ENCODE measurements around the gene PALMD. TPM values are rescaled to one million over a fixed set of nuclear protein-coding genes. Genes with fewer than 3 reads are reported as not detected.

The PALMD gene
- polyA plus RNA-seq (ENCODE audit: low read depth in 6 of 6), result not detected

- Mint-ChIP-seq H3K9me3 (peaks cover 0 to 2% (median 0%) of the 10 kb centered on the region in 7 donors), H3K27ac (peak within 1 kb of the TSS in 1 of 6 donors; percentile 25), H3K4me3 (no peak within 1 kb of the TSS), H3K27me3 (peaks cover 12 to 18% (median 14%) of the 10 kb centered on the region in 3 donors), H3K36me3 (no peaks in the 10 kb centered on the region), H3K4me1 (peaks cover 0 to 4% (median 0%) of the 10 kb centered on the region in 3 donors)
- ATAC-seq (ENCODE audit: low read depth in 2 of 2) (no peak), DNase-seq (no peak)
Observed at GRCh38 chr1:99645699-99646531, at the start of gene PALMD. Gene PALMD, plus strand, starts transcription at chr1:99646113. Its CDS starts 205 bp downstream, at chr1:99646318.

- Mint-ChIP-seq H3K4me1 (no peaks in the 10 kb centered on the region), H3K27ac (no peak overlapping the region), H3K9me3 (peaks cover 0 to 5% (median 2%) of the 10 kb centered on the region in 7 donors), H3K4me3 (no peak overlapping the region), H3K27me3 (peaks cover 0 to 5% (median 0%) of the 10 kb centered on the region in 3 donors), H3K36me3 (no peaks in the 10 kb centered on the region)
- ATAC-seq (ENCODE audit: low read depth in 2 of 2) (no peak), DNase-seq (no peak)
Observed at GRCh38 chr1:99598738-99599411, 47.0 kb upstream of the PALMD start.

GRCh38 chr1:99599678-99600175 lies 46.2 kb upstream of the PALMD start:
- Mint-ChIP-seq H3K27ac (no peak overlapping the region), H3K4me3 (no peak overlapping the region), H3K27me3 (peaks cover 0 to 5% (median 0%) of the 10 kb centered on the region in 3 donors), H3K36me3 (no peaks in the 10 kb centered on the region), H3K9me3 (peaks cover 0 to 5% (median 2%) of the 10 kb centered on the region in 7 donors), H3K4me1 (no peaks in the 10 kb centered on the region)
- ATAC-seq (ENCODE audit: low read depth in 2 of 2) (no peak), DNase-seq (no peak)

GRCh38 chr1:99600782-99601181 lies 45.1 kb upstream of the PALMD start:
- ATAC-seq (ENCODE audit: low read depth in 2 of 2) (no peak), DNase-seq (no peak)
- Mint-ChIP-seq H3K9me3 (peaks cover 0 to 5% (median 2%) of the 10 kb centered on the region in 7 donors), H3K27me3 (peaks cover 0 to 5% (median 0%) of the 10 kb centered on the region in 3 donors), H3K36me3 (no peaks in the 10 kb centered on the region), H3K4me1 (no peaks in the 10 kb centered on the region), H3K4me3 (no peak overlapping the region), H3K27ac (no peak overlapping the region)

- Mint-ChIP-seq H3K36me3 (no peaks in the 10 kb centered on the region), H3K4me3 (no peak overlapping the region), H3K27me3 (peaks cover 0 to 5% (median 0%) of the 10 kb centered on the region in 3 donors), H3K4me1 (no peaks in the 10 kb centered on the region), H3K9me3 (peaks cover 0 to 5% (median 2%) of the 10 kb centered on the region in 7 donors), H3K27ac (no peak overlapping the region)
- no peak for ATAC-seq (ENCODE audit: low read depth in 2 of 2)
- no peak for DNase-seq
Observed at GRCh38 chr1:99601208-99601607, 44.7 kb upstream of the PALMD start.

- Mint-ChIP-seq H3K9me3 (peaks cover 0 to 4% (median 2%) of the 10 kb centered on the region in 7 donors), H3K4me1 (no peaks in the 10 kb centered on the region), H3K4me3 (no peak overlapping the region), H3K27me3 (peaks cover 0 to 4% (median 0%) of the 10 kb centered on the region in 3 donors), H3K27ac (no peak overlapping the region), H3K36me3 (no peaks in the 10 kb centered on the region)
- ATAC-seq (ENCODE audit: low read depth in 2 of 2) (no peak), DNase-seq (no peak)
Observed at GRCh38 chr1:99601709-99602403, 44.1 kb upstream of the PALMD start.

GRCh38 chr1:99602404-99602969 lies 43.4 kb upstream of the PALMD start:
- H3K9me3 Mint-ChIP-seq, result peaks cover 0 to 3% (median under 1%) of the 10 kb centered on the region in 7 donors
- ATAC-seq (ENCODE audit: low read depth in 2 of 2), result no peak
- no peak overlapping the region for H3K27ac Mint-ChIP-seq
- no peak for DNase-seq
- H3K27me3 Mint-ChIP-seq, result no peaks in the 10 kb centered on the region
- H3K4me3 Mint-ChIP-seq, result no peak overlapping the region
- no peaks in the 10 kb centered on the region for H3K4me1 Mint-ChIP-seq
- no peaks in the 10 kb centered on the region for H3K36me3 Mint-ChIP-seq

- H3K9me3 Mint-ChIP-seq, result peaks cover 0 to 12% (median 4%) of the 10 kb centered on the region in 7 donors
- no peak overlapping the region for H3K27ac Mint-ChIP-seq
- no peaks in the 10 kb centered on the region for H3K27me3 Mint-ChIP-seq
- no peak for DNase-seq
- H3K4me1 Mint-ChIP-seq, result no peaks in the 10 kb centered on the region
- no peak overlapping the region for H3K4me3 Mint-ChIP-seq
- H3K36me3 Mint-ChIP-seq, result no peaks in the 10 kb centered on the region
- ATAC-seq (ENCODE audit: low read depth in 2 of 2), result no peak
Observed at GRCh38 chr1:99603699-99604560, 42.0 kb upstream of the PALMD start.

- H3K27me3 Mint-ChIP-seq, result no peaks in the 10 kb centered on the region
- DNase-seq (no peak), ATAC-seq (ENCODE audit: low read depth in 2 of 2) (no peak)
- no peaks in the 10 kb centered on the region for H3K4me1 Mint-ChIP-seq
- no peak overlapping the region for H3K27ac Mint-ChIP-seq
- peaks cover 0 to 12% (median 6%) of the 10 kb centered on the region in 7 donors for H3K9me3 Mint-ChIP-seq
- H3K36me3 Mint-ChIP-seq, result no peaks in the 10 kb centered on the region
- no peak overlapping the region for H3K4me3 Mint-ChIP-seq
Observed at GRCh38 chr1:99606306-99606705, 39.6 kb upstream of the PALMD start.

- Mint-ChIP-seq H3K4me1 (no peaks in the 10 kb centered on the region), H3K27ac (no peak overlapping the region), H3K36me3 (no peaks in the 10 kb centered on the region), H3K27me3 (peaks cover 0 to 4% (median 0%) of the 10 kb centered on the region in 3 donors), H3K9me3 (peaks cover 0 to 12% (median 6%) of the 10 kb centered on the region in 7 donors), H3K4me3 (no peak overlapping the region)
- ATAC-seq (ENCODE audit: low read depth in 2 of 2) (no peak), DNase-seq (no peak)
Observed at GRCh38 chr1:99607590-99607989, 38.3 kb upstream of the PALMD start.

GRCh38 chr1:99608058-99608457 lies 37.9 kb upstream of the PALMD start:
- Mint-ChIP-seq H3K4me3 (no peak overlapping the region), H3K4me1 (no peaks in the 10 kb centered on the region), H3K36me3 (no peaks in the 10 kb centered on the region), H3K27ac (no peak overlapping the region), H3K9me3 (peaks cover 0 to 12% (median 4%) of the 10 kb centered on the region in 7 donors), H3K27me3 (peaks cover 0 to 5% (median 0%) of the 10 kb centered on the region in 3 donors)
- ATAC-seq (ENCODE audit: low read depth in 2 of 2), result no peak
- DNase-seq, result no peak

GRCh38 chr1:99613716-99614115 lies 32.2 kb upstream of the PALMD start:
- Mint-ChIP-seq H3K27ac (no peak overlapping the region), H3K4me1 (no peaks in the 10 kb centered on the region), H3K4me3 (no peak overlapping the region), H3K36me3 (no peaks in the 10 kb centered on the region), H3K9me3 (peaks cover 0 to 8% (median 0%) of the 10 kb centered on the region in 7 donors), H3K27me3 (peaks cover 0 to 5% (median 0%) of the 10 kb centered on the region in 3 donors)
- ATAC-seq (ENCODE audit: low read depth in 2 of 2), result no peak
- no peak for DNase-seq
